PC-3 (cell line): ENCODE results near the gene RAPGEF4.

ENCODE experiments used
- CTCF ChIP-seq: fragments of 300-600 bp; sonication (generic); conservative IDR thresholded peaks from 2 replicates; pipeline ENCODE4 v1.5.1; 2017; ENCODE audit warnings: antibody characterized with exemption, low read depth, mild to moderate bottlenecking, low read length
- EZH2 ChIP-seq: fragments of 300-600 bp; sonication (generic); IDR thresholded peaks from one replicate; pipeline ENCODE4 v1.6.1; 2017; ENCODE audit warnings: antibody characterized with exemption, mild to moderate bottlenecking, low read length; ENCODE audit not compliant: unreplicated experiment

GRCh38 chr2:172904236-172904635 is 168.6 kb downstream of the RAPGEF4 start:
- TF ChIP-seq CTCF: no peak
- no peak for TF ChIP-seq EZH2
